ENCODE data around the gene SUV39H1.
"Not testable (repeated sequence)": the region's sequence is repeated elsewhere in the genome, so short reads cannot be mapped to it uniquely, and the experiment has no call there.

SUV39H1 gene

DNA sequence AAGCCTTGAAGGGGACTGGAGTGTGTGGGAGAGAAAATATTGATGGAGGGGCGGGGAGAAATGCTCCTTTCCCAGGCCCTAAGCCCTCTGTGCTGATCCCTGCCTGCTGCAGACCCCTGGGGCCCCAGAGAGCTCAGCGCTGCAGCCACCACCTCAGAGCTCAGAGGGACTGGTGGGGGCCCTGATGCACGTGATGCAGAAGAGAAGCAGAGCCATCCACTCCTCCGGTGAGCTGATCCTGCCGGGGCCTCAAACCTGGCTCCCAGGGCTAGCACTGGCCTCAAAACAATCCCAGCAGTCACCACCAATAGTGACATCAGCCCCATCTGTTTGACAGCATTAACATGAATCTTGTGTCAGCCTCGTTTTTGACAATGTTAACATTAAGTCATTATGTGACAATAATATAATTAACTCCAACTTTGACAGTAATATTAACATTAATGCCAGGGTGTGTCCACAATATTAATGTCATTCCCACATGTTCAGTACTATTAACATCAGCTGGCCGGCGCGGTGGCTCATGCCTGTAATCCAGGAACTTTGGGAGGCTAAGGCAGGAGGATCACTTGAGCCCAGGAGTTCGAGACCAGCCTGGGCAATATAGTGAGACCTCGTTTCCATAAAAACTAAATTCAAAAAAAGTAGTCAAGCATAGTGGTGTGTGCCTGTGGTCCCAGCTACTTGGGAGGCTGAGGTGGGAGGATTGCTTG is 7.2 kb upstream of the SUV39H1 start:
- no peak for DNase-seq

DNA sequence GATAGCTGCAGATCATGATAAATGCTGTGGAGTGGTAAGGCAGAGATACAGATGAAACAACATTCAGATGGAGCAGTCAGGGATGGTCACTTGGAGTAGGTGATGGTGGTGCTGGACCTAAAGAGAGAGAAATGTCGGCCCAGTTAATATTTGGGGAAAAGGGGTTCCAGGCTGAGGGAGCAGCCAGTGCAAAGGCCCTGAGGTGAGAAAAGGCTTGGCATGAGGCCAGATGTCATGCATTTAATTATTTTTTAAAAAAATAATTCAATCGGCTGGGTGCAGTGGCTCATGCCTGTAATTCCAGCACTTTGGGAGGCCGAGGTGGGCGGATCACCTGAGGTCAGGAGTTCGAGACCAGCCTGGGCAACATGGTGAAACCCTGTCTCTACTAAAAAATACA is 4.8 kb upstream of the SUV39H1 start:
- not testable (repeated sequence) for DNase-seq

DNA sequence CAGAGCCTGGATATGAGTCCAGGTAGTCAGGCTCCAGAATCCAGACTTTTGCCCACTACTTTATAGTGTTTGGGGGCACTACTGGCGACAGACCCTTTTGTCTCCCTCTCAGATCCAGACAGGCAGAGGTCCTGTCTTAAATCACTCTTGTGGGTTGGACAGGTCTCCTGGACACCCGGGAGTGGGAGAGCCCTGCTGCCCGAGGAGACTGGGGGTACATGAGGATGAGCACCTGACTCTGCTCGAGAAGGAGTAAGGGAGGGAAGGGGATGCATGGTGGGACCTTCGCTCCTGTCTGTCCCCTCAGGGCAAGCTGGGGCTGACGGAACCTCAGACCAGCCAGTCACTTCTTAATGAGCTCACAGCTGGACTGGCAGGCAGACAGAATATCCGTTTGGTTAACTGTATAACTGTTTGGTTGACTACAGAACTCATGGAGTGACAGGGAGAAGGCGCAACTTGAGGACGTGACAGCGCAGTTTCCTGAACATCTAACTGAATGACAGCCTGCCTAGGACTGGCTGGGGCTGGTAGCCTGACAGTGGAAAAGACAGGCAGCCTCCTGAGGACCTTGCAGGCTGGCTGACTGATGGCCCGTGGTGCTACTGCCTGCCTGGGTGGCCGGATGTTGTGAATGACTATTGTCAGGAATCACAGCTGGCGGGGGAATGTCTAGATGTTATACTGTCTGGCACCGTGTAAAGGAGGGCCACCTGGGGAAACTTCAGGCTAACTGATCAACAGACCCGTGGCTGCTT is 1.6 kb upstream of the SUV39H1 start:
- DNase-seq = no peak

DNA sequence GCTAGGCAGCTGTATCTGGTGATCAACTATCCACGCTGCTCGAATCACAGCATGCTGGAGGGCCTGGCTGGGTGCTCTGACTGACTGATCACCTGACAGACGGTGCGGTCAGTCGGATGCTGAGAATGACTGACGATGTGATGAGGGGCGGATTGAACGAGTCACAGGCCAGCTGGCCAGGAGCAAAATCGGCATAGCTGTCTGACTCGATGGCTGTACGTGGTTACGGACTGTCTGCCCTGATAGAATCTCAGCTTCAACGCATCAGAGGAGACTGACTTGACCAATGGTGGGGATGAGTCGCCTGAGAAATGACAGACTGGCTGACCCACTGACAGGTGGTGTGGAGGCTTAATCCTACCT is 1.0 kb upstream of the SUV39H1 start:
- DNase-seq = no peak

DNA sequence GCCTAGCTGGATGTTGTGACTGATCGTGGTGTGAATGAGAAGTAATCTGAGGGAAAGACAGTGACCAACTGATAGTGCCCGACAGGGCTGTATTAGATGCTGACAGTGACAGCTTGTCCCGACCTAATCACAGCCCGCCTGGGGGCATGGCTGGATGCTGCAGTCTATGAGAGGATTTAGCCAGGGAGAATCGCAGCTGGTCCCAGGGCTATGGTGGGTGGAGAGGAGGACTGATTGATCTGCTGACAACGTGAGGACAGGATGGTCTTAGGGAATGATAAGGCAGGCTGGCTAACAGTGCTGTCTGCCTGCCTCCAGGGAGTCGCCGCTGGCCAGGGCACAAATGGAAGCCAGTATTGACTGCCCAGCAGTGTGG is 621 bp upstream of the SUV39H1 start:
- no peak for DNase-seq

- peak; percentile 60 to 69 for DNase-seq
Observed at GRCh38 chrX:48696909-48697727, 584 bp downstream of the SUV39H1 start.

DNA sequence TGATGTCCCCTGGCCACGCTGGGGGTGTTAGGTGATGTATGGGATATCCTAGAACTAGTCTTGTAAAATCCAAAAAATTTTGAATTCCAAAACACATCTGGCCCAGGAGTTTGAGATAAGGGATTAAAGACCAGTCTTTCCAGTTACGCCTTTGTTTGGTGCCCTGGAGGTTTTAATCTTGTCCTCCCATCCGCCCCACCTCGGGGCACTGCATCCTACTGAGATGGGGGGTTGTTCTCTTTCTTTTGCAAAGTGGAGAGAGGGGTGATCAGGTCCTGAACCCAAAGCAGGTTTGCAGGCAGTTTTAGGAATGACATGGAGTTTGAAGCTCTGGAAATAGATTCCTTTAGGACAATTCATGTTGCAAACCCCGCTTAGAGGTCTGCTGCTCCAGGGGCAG is 1.8 kb downstream of the SUV39H1 start:
- no peak for DNase-seq

GRCh38 chrX:48700246-48700645 is 3.7 kb downstream of the SUV39H1 start:
- DNase-seq = no peak

DNA sequence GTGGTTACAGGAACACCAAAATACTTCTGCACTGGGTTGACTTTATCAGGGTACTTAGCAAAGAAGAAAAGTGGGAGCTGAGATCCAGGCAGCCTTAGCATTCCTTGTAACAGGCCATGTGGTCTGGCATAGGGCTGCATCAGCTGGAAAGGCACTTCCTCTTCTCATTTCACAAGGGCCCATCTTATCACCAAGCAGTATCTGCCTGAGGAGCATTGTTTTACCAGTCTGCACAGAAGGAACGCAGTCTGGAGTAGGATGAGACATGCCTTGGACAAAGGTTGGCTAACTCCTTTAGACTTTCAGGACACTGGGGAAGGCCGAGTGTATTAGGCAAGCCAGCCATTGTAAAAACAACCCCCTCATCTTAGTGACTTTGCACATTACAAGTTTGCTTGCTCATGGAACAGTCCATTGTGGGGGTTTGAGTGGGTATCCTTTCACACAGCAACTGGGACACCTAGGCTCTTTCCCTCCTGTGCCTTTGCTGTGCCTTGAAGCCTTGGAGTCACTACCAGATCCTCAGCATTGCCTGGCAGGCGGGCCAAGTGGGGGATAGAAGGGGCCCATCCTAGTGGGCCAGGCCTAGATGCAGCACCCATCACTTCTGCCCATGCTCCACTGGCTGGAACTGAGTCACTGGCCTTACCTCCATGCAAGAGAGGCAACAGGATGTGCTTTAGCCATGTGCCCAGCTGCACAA is 4.6 kb downstream of the SUV39H1 start:
- DNase-seq = no peak

- no peak for DNase-seq
Observed at GRCh38 chrX:48702032-48702431, 5.5 kb downstream of the SUV39H1 start.

- no peak for DNase-seq
Observed at GRCh38 chrX:48702716-48703115, 6.2 kb downstream of the SUV39H1 start.

GRCh38 chrX:48703228-48703627 is 6.7 kb downstream of the SUV39H1 start:
- no peak for DNase-seq

DNA sequence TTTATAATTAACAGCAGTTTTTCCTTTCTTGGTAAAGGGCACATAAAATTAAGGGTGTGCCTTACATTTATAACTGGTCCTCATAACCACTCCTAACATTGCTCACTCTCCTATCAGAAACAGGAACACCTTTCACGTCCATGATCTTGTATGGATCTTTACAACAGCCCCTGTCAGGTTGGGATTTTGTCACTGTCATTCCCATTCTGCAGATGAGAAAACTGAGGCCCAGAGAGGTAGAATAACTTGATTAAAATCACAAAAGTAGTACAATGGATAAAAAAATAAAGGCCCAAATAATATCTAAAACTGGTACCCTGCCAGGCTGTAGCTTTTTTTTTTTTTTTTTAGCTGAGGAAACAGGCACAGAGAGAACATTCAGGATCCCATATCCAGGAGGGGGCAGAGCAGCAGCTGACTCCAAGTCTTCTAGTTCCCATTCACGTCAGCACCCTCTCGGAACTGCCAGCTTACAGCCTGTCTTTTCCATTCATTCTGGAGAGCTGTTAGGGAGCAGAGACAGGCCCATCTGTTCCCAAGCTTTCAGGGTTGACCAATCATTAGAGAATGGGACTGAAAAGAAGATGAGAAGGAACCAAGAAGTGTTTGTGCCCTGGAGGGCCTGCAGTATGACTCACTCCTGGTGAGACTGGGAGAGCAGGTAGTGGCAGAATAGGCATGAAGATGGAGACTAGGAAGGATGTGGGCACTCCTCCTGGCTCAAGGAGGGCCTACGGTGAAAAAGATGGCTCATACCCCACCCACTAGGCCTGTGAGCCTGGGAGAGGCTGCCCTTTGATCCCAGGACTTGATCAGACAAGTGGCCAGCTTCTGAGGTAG is 7.3 kb downstream of the SUV39H1 start:
- DNase-seq = no peak

GRCh38 chrX:48705871-48706270 is 9.3 kb downstream of the SUV39H1 start:
- no peak for DNase-seq

DNA sequence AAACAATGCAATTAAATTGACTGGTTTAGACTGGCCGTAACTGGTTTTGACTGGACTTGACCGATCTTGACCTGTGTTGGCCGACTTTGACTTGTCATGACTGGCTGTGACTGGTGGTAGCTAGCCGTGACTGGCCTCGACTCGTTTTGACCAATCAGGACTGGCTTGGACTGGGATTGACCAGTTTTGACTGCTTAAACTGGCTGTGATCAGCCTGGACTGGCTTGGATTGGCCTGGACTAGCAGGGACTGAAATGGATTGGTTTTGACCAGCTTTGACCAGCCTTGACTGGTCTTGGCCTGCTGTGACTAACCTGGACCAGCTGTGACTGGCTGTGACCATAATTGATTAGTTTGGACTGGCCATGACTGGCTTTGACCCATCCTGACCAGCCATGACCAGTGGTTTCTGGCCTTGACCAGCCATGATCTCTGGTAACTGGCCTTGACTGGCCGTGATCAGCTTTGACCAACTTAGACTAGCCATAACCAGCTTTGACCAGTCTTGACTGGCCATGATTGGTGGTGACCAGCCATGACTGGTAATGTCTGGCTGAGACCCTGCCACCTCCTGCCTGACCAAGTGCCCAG is 13.1 kb downstream of the SUV39H1 start:
- no peak for DNase-seq

DNA sequence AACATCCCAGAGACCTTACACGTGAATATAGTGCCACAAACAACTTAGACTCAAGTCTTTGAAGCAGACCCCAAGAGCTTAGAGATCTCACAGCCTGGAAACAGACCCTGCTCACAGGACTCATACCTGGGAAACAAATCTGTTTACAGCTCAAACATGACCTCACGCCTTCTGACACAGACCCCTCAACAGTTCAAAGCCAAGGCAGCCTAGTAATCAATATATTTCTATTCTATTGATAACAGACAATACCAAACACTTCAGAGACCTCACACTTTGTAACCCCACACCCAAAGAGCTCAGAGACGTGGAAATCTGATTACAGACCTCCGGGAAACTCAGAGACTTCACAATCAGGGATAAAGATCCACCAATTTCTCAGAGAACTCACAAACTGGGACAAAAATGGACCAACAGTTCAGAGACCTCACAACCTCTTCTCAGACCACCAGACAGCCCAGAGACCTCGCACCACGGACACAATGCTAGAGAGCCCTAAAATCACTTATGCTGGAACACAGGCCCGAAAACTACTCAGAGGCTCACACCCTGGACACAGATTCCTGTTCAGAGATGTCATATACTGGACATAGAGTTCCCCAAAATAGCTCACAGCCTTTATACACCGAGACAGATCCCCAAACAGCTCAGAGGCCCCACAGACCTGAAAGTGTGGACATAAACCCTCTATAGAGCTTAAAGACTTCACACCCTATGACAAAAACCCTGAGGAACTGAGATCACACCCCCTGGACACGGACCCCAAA is 14.8 kb downstream of the SUV39H1 start:
- DNase-seq = no peak

- no peak for DNase-seq
Observed at GRCh38 chrX:48711929-48712505, 15.5 kb downstream of the SUV39H1 start.

- no peak for DNase-seq
Observed at GRCh38 chrX:48713847-48714246, 17.3 kb downstream of the SUV39H1 start.

DNA sequence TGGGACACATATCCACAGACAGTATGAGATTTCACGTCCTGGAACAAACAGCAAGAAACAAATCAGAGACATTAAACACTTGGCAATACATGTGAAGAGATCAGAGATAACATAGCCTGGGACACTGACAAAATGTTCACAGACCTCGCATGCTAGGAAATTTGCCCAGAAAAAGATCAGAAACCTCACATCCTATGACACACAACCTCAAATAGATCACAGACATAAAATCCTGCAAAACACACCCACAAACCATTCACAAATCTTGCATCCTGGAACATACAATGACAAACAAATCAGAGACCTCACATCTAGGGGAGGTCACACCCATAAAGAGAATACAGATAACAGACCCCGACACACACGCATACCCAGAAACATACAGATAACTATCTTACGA is 18.0 kb downstream of the SUV39H1 start:
- DNase-seq = no peak

DNA sequence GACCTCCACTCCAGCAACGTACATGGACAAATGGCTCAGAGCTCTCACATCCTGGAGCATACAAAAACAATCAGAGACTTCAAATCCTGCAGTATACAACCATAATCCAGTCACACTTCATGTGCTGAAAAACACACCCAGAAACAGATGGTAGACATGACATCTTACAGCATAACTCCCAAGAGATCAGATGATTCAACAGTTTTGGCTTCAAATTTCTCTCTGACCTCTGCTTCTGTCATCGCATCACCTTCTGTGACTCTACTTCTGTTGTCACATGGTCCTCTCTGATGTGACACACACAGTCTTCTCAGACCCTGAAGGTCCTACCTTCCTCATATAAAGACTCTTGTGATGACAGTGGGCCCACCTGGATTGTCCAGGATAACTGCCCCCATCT is 18.5 kb downstream of the SUV39H1 start:
- DNase-seq = no peak
